ENCODE data around the gene AHCYL1.

DNA sequence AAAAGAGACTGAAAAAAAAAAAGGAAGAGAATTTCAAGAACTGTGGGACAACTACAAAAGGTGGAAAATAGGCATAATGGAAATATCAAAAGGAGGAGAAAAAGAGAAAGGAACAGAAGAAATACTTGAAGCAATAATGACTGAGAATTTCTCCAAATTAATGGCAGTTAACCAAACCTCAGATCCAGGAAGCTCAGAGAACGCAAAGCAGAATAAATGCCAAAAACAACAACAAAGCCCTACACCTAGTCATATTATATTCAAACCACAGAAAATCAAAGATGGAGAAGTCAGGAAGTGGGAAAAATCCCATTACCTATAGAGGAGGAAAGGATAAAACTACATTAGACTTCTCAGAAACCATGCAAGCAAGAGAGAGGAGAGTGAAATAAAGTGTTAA is 20.7 kb upstream of the AHCYL1 start:
- TF ChIP-seq POLR2AphosphoS5 (IDR thresholded peaks at IDR 0.05; ENCODE audit: low read depth, low read length) (no peak), POLR2A (IDR thresholded peaks at IDR 0.05; ENCODE audit: low read depth, low read length) (no peak), TAF1 (IDR thresholded peaks at IDR 0.05; ENCODE audit: borderline replicate concordance, low read depth, low read length) (no peak)
